ENCODE data around the gene FADS1.

FADS1 gene

GRCh38 chr11:61833471-61833870 lies 16.7 kb upstream of the FADS1 start:
- Histone ChIP-seq H3K9me2 (replicated peaks; ENCODE audit: control insufficient read depth, low read length) (no peaks in the 10 kb centered on the region), H3K4me2 (ENCODE audit: low read length) (peak overlapping the region; percentile 87), H3K9me3 (ENCODE audit: control insufficient read depth, insufficient read depth, low read length) (no peaks in the 10 kb centered on the region), H3F3A (ENCODE audit: control insufficient read depth, insufficient read depth) (peaks cover 24% of the 10 kb centered on the region), H3K27ac (ENCODE audit: low read depth, low read length) (peak overlapping the region; percentile 95), H3K36me3 (ENCODE audit: control insufficient read depth, low read length) (peaks cover 95% of the 10 kb centered on the region), H3K4me3 (ENCODE audit: low read length) (peak overlapping the region; percentile 84), H4K20me1 (ENCODE audit: control insufficient read depth, insufficient read depth, low read depth, low read length) (peaks cover 20% of the 10 kb centered on the region; the same call in 1 of the 2 replicates), H3K79me2 (ENCODE audit: control insufficient read depth, low read length) (peaks cover 99% of the 10 kb centered on the region), H3K4me1 (ENCODE audit: control insufficient read depth, low read length) (peaks cover 63% of the 10 kb centered on the region), H3K27me3 (ENCODE audit: control insufficient read depth, low read length) (no peaks in the 10 kb centered on the region)
- TF ChIP-seq EZH2phosphoT487 (IDR thresholded peaks at IDR 0.05; ENCODE audit: borderline replicate concordance, low read length): no peak
- TF ChIP-seq, protein P1, sequence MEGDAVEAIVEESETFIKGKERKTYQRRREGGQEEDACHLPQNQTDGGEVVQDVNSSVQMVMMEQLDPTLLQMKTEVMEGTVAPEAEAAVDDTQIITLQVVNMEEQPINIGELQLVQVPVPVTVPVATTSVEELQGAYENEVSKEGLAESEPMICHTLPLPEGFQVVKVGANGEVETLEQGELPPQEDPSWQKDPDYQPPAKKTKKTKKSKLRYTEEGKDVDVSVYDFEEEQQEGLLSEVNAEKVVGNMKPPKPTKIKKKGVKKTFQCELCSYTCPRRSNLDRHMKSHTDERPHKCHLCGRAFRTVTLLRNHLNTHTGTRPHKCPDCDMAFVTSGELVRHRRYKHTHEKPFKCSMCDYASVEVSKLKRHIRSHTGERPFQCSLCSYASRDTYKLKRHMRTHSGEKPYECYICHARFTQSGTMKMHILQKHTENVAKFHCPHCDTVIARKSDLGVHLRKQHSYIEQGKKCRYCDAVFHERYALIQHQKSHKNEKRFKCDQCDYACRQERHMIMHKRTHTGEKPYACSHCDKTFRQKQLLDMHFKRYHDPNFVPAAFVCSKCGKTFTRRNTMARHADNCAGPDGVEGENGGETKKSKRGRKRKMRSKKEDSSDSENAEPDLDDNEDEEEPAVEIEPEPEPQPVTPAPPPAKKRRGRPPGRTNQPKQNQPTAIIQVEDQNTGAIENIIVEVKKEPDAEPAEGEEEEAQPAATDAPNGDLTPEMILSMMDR (IDR thresholded peaks at IDR 0.05; ENCODE audit: low read depth, low read length, poor library complexity, severe bottlenecking): no peak

DNA sequence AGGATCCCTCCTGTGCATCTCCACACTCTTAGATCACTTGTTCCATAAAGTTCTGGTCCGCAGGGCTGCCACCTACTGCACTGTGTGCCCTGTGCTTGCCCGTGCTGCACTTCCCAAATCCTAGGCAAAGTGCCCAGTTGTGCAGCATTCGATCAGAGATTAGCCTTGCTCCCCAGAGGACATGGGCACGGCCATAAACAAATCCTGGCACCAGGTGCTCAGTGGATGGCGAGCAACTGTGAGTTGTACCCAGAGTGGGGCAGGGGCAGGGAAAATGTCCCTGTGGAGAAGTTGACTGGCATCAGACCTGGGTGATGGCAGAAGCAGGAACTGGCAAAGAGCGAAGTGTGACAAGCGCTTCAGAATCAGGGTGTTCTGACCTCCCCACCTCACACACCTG lies 16.0 kb upstream of the FADS1 start:
- H3K27ac ChIP-seq (ENCODE audit: low read depth, low read length): peak overlapping the region; percentile 95
- TF ChIP-seq, protein P1 (IDR thresholded peaks at IDR 0.05; ENCODE audit: low read depth, low read length, poor library complexity, severe bottlenecking): no peak
- no peak for TF ChIP-seq EZH2phosphoT487 (IDR thresholded peaks at IDR 0.05; ENCODE audit: borderline replicate concordance, low read length)
- H3K36me3 ChIP-seq (ENCODE audit: control insufficient read depth, low read length): peaks cover 93% of the 10 kb centered on the region
- no peaks in the 10 kb centered on the region for H3K27me3 ChIP-seq (ENCODE audit: control insufficient read depth, low read length)
- H3K4me3 ChIP-seq (ENCODE audit: low read length): peak overlapping the region; percentile 84
- H4K20me1 ChIP-seq (ENCODE audit: control insufficient read depth, insufficient read depth, low read depth, low read length): peaks cover 20% of the 10 kb centered on the region; the same call in 1 of the 2 replicates
- H3K9me2 ChIP-seq (replicated peaks; ENCODE audit: control insufficient read depth, low read length): no peaks in the 10 kb centered on the region
- H3K9me3 ChIP-seq (ENCODE audit: control insufficient read depth, insufficient read depth, low read length): no peaks in the 10 kb centered on the region
- peak overlapping the region; percentile 87 for H3K4me2 ChIP-seq (ENCODE audit: low read length)
- H3K79me2 ChIP-seq (ENCODE audit: control insufficient read depth, low read length): peaks cover 98% of the 10 kb centered on the region
- peaks cover 63% of the 10 kb centered on the region for H3K4me1 ChIP-seq (ENCODE audit: control insufficient read depth, low read length)
- peaks cover 24% of the 10 kb centered on the region for H3F3A ChIP-seq (ENCODE audit: control insufficient read depth, insufficient read depth)

DNA sequence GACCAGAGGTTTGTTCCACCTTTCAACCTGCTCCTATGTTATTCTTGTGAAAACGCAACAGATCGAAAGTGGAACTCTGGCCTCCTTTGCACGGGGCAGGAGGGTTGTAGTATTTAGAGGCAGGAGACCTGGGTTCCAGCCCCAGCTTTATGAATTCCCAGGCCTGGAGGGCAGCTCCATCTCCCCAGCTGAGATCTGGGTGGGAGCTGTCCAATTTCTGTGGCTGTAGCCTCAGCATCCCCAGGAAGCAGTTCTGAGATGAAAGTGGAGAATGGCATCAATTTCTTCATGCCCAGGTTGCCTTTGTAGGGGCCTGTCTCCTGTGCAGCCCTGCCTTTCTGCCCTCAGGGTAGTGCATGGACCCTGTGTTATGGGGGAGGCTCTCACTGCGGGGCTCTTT lies 15.4 kb upstream of the FADS1 start:
- Histone ChIP-seq H3K27me3 (ENCODE audit: control insufficient read depth, low read length) (no peaks in the 10 kb centered on the region), H3F3A (ENCODE audit: control insufficient read depth, insufficient read depth) (peaks cover 24% of the 10 kb centered on the region), H3K4me2 (ENCODE audit: low read length) (peak overlapping the region; percentile 87), H3K36me3 (ENCODE audit: control insufficient read depth, low read length) (peaks cover 88% of the 10 kb centered on the region), H3K4me1 (ENCODE audit: control insufficient read depth, low read length) (peaks cover 66% of the 10 kb centered on the region), H3K79me2 (ENCODE audit: control insufficient read depth, low read length) (peaks cover 96% of the 10 kb centered on the region), H3K9me3 (ENCODE audit: control insufficient read depth, insufficient read depth, low read length) (no peaks in the 10 kb centered on the region), H3K27ac (ENCODE audit: low read depth, low read length) (peak overlapping the region; percentile 95), H3K4me3 (ENCODE audit: low read length) (peak overlapping the region; percentile 84), H3K9me2 (replicated peaks; ENCODE audit: control insufficient read depth, low read length) (no peaks in the 10 kb centered on the region), H4K20me1 (ENCODE audit: control insufficient read depth, insufficient read depth, low read depth, low read length) (peaks cover 20% of the 10 kb centered on the region; the same call in 1 of the 2 replicates)
- TF ChIP-seq, protein P1 (IDR thresholded peaks at IDR 0.05; ENCODE audit: low read depth, low read length, poor library complexity, severe bottlenecking): no peak
- no peak for TF ChIP-seq EZH2phosphoT487 (IDR thresholded peaks at IDR 0.05; ENCODE audit: borderline replicate concordance, low read length)
